Kidney (tissue), 14 donors: Measurements from ENCODE around the gene TMEM38A. TPM values are rescaled to one million over a fixed set of nuclear protein-coding genes. Genes with fewer than 3 reads are reported as not detected.
"Not testable (repeated sequence)": the region's sequence is repeated elsewhere in the genome, so short reads cannot be mapped to it uniquely, and the experiment has no call there.

ENCODE experiments used
- DNase-seq, 5 donors: peaks; one replicate each; pipeline ENCODE4 v3.0.0-alpha.2; 2013 to 2020
- FAIRE-seq: peaks from 2 replicates; lab custom pipeline; 2012; peaks lifted over from hg19 to GRCh38; lab: Jason Lieb, UNC
- H3K27ac ChIP-seq, 2 donors: one replicate each; pipeline ENCODE4 v1.7.0; 2013; ENCODE audit warnings: low read depth in 2 of 2, low read length in 2 of 2, inconsistent platforms in 1 of 2
- H3K27me3 ChIP-seq: one replicate; pipeline ENCODE4 v1.7.1; 2013; ENCODE audit warnings: low read length, inconsistent platforms; ENCODE audit not compliant: control insufficient read depth, insufficient read depth
- H3K36me3 ChIP-seq, 3 donors: one replicate each; pipeline versions ENCODE4 v1.7.0 to v1.7.1; 2013; ENCODE audit warnings: low read length in 3 of 3, control low read depth in 1 of 3, inconsistent platforms in 1 of 3; ENCODE audit not compliant: insufficient read depth in 3 of 3, control insufficient read depth in 2 of 3
- H3K4me1 ChIP-seq, 3 donors: one replicate each; pipeline versions ENCODE4 v1.7.0 to v1.7.1; 2013; ENCODE audit warnings: low read length in 3 of 3, inconsistent platforms in 1 of 3, low read depth in 1 of 3; ENCODE audit not compliant: control insufficient read depth in 2 of 3, insufficient read depth in 2 of 3
- H3K4me3 ChIP-seq, 3 donors: one replicate each; pipeline versions ENCODE4 v1.7.0 to v1.8.1; 2013; ENCODE audit warnings: low read length in 3 of 3, control low read depth in 1 of 3, inconsistent platforms in 1 of 3
- H3K9ac ChIP-seq, 3 donors: one replicate each; pipeline versions ENCODE4 v1.7.0 to v1.7.1; 2013; ENCODE audit warnings: low read length in 3 of 3, control low read depth in 1 of 3, inconsistent platforms in 1 of 3
- H3K9me3 ChIP-seq, 3 donors: one replicate each; pipeline versions ENCODE4 v1.7.0 to v1.7.1; 2013; ENCODE audit warnings: low read length in 3 of 3, control low read depth in 1 of 3, inconsistent platforms in 1 of 3; ENCODE audit not compliant: control insufficient read depth in 2 of 3, insufficient read depth in 1 of 3
- CTCF ChIP-seq: IDR thresholded peaks from 3 replicates; pipeline ENCODE4 v1.5.1; 2012; ENCODE audit warnings: mild to moderate bottlenecking, moderate library complexity, borderline replicate concordance; ENCODE audit not compliant: insufficient read depth; ENCODE audit errors: extremely low read depth
- intact Hi-C: fragments of 100-400 bp; cut with DNase I; formaldehyde crosslinking; loops from one replicate; pipeline ENCODE4 v1.11.1; 2022
- polyA plus RNA-seq: library from polyadenylated mRNA; stranded (reverse); fragments of 350-450 nt; fragmentation: Illumina TruSeq; extraction: RNeasy Lipid Tissue Mini Kit (QIAGEN cat#74804); gene quantifications from one replicate; pipeline ENCODE4 v1.2.3, GENCODE V29; 2014; ENCODE audit warnings: low read depth, low replicate concordance; ENCODE audit not compliant: insufficient read depth
- total RNA-seq: library from RNA; stranded (reverse); fragmentation: NEBNext Ultra II Directional; extraction: Animal tissue kit (Norgen Biotek cat#: 25700); gene quantifications from one replicate; pipeline ENCODE4 v1.2.1, GENCODE V29; 2021
- donor health status: control.
- donor health status: control.
- donor health status: control.
- donor health status: control.
- donor health status: control.
- donor health status: DM: yes; HTN: yes; CAD: no.
- donor health status: Normal renal cell carcinoma (clear cell type).

The TMEM38A gene
- total and polyA plus RNA-seq, 2 donors from 2014 or later, result 5.8 to 10.7 TPM

DNA sequence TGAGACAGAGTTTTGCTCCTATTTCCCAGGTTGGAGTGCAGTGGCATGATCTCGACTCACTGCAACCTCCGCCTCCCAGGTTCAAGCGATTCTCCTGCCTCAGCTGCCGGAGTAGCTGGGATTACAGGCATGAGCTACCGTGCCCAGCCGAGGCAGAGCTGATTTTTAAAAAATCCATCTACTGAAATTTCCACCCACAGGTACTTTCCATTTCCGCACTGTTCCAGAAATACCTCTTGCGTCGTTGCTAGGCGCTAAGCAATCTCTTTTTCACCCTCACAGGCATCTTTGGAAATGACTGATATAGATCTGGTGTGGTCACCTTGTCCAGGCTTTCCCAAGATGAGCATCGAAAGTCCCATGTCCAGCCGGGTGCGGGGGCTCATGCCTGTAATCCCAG is 9.4 kb downstream of the TMEM38A start:
- intact Hi-C loops, result no loop called here
- H3K27me3 ChIP-seq, result no peaks in the 10 kb centered on the region
- no peak overlapping the region for H3K4me3 ChIP-seq
- no peaks in the 10 kb centered on the region for H3K9me3 ChIP-seq
- no peak overlapping the region for H3K9ac ChIP-seq
- FAIRE-seq (no peak), DNase-seq (no peak)
- H3K27ac ChIP-seq, result no peak overlapping the region
- H3K36me3 ChIP-seq, result no peaks in the 10 kb centered on the region
- no peaks in the 10 kb centered on the region for H3K4me1 ChIP-seq
- TF ChIP-seq CTCF, result no peak

DNA sequence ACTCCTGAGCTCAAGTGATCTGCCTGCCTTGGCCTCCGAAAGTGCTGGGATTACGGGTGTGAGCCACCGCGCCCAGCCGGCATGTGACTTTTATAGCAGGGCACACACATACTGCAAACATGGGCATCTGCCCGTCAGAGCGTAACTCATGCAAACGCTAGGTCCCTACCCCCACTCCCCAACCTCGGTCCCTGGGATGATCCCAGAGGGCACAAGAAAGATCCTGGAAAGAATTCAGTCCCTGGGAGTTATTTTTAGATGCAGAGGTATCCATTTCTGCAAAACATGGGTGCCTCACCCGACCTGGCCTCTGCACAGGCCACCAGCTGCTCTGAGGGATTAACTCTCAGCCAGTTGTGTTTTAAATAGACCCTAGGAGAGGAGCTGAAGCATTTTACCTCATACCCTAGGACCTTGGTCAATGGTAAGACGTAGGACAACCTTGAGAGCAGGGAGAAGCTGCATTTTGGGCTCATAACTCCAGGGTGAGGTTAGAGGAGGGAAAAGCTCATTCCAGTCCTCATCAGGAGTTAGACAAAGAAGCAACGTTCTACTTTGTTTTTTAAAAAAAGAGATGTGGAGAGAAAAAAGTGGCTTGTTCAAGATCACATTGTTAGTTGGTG is 10.8 kb downstream of the TMEM38A start:
- no peaks in the 10 kb centered on the region for H3K27me3 ChIP-seq
- intact Hi-C loops, result no loop called here
- FAIRE-seq, result no peak
- no peak for TF ChIP-seq CTCF
- H3K9ac ChIP-seq, result no peak overlapping the region
- H3K36me3 ChIP-seq, result no peaks in the 10 kb centered on the region
- H3K9me3 ChIP-seq, result no peaks in the 10 kb centered on the region
- DNase-seq, result no peak
- no peak overlapping the region for H3K4me3 ChIP-seq
- H3K4me1 ChIP-seq, result no peaks in the 10 kb centered on the region
- no peak overlapping the region for H3K27ac ChIP-seq

GRCh38 chr19:16673231-16673630 is 12.3 kb downstream of the TMEM38A start:
- no peak for TF ChIP-seq CTCF
- Histone ChIP-seq H3K36me3 (no peaks in the 10 kb centered on the region), H3K27ac (no peak overlapping the region), H3K9me3 (no peaks in the 10 kb centered on the region), H3K4me3 (no peak overlapping the region), H3K9ac (no peak overlapping the region), H3K27me3 (no peaks in the 10 kb centered on the region), H3K4me1 (no peaks in the 10 kb centered on the region)
- intact Hi-C loops, result no loop called here
- FAIRE-seq (no peak), DNase-seq (no peak)

DNA sequence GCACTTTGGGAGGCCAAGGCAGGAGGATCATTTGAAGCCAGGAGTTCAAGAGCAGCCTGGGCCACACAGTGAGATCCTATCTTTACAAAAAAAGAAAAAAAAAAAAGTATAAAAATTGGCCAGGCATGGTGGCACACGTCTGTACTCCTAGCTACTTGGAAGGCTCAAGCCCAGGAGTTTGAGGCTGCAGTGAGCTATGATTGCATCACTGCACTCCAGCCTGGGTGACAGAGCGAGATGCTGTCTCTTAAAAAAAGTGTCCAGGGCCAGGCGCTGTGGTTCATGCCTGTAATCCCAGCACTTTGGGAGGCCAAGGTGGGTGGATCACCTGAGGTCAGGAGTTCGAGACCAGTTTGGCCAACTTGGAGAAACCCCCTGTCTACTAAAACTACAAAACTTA is 12.9 kb downstream of the TMEM38A start:
- intact Hi-C loops, H3K27ac ChIP-seq, H3K4me1 ChIP-seq, H3K36me3 ChIP-seq, DNase-seq, H3K27me3 ChIP-seq, H3K4me3 ChIP-seq, FAIRE-seq, H3K9me3 ChIP-seq, H3K9ac ChIP-seq: not testable (repeated sequence)
